ENCODE measurements around the gene TGM5.
"Not testable (repeated sequence)": the region's sequence is repeated elsewhere in the genome, so short reads cannot be mapped to it uniquely, and the experiment has no call there.

TGM5 gene

DNA sequence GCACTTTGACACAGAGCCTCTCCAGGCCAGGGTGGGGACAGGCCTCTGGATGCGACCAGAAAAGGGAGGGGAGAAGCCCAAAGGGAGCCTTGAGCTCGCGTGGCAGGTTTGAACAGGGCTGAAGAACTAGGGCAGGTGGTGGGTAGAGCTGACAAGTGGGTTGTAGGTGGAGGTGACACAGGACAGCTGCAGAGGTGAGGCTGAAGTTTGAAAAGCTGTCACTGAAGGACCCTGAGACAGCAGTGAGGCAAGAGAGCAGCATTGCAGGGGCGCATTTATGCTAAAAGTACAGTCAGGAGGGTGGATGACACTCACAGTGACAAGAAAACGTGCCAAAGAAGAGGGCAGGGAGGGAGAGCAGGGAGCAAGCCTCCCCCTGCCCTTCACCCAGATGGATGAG is 24.1 kb downstream of the TGM5 start:
- DNase-seq: no peak

DNA sequence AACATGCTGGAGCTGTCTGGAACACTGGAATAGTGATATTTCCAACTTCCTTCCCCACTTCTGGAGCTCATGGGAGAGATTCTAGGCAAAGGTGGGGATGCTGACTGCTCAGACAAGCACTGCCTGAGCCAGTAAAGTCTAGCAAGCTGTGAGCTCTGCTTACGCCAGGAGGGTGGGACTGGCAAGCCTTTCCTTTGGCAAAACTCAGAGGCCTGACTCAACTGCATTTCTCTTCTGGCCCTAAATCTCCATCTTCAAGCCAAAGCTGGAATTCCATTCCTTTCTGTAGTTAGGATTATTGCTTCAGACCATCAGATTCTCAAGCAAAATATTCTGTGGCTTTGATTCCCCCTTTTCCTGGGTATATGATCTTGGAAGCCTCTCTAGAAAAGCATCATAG is 25.6 kb downstream of the TGM5 start:
- DNase-seq: no peak

DNA sequence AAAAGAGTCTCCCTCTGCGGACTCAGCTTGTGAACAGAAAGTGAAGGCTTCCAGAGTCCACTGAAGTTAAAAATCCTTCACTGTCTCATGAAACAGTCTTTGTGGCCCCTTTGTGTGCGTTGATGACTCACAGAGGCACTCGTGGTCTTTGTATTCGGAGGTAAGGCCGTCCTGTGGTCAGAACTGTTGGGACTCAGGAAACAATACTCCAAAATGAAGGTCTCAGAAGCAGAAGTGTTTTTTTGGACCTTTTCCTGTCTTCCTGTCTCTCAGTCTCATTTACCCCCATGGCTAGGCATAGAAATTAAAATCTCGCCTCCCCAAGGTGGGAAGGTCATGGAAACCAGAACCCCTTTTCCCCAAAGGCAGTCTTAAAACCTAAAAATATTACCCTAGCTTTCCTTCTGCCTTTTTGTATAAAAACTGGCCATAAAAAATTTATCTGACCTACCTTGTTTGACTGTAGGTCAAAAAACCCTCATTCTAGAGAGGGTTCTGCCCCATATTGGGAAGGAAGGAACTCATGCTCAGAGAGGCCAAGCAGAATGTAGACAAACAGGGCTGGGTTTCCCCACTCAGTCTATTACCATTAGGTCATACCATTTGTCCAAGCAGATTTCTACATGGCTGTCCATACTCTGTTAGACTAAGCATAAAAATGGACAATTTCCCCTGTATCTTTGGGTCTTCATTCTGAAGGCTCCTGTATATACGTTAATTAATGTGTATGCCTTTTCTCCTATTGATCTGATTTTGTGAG is 26.8 kb downstream of the TGM5 start:
- no peak for DNase-seq

DNA sequence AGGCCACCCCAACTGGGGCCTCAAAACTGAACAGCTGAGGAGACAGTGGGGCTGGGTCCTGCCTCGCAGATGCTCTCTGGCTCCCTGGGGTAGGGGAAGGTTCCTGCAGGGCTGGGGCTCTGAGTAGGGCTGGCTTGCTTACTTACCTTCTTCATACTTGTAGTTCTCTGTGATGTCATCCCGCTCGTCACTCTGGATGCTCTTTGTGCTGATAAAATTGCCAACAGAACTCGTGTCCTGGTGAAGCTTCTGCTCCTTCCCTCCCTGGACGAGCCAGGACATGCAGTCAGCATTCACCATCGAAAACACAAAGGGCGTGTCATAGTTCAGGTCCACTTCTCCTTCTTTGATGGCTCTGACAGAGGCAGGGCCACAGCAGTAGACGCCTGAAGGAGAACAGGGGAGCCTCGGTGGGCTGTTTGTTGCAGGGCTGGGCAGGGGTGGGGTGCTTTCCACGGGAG is 28.0 kb downstream of the TGM5 start:
- no peak for DNase-seq

DNA sequence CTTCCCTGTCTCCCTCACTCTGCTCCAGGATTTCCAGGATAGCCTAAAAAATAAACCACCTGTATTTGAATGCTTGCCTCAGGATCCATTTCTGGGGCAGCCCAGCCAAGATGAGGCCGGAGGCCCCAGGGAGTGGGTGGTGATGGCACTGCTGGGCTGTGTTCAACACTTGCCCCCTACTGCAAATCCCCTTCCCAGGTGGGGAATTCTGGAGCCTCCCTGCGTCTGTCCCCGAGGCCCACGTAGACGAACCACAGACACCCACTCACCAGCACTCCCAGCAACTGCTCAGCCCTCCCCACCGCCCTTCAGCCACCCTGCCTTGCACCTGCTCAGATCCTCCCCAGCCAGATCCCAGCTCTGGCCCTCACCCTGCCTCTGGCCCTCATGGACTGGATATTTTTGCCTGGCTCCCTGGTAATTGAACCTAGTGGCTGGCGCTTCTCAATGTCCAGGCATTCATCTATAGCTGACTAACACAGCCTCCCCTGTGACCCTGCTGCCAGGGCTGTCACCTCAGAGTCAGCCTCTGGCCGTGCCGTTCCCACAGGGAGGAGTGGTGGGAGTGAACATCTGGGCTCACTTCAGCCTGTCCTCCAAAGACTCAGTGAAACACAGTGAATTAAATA is 28.8 kb downstream of the TGM5 start:
- no peak for DNase-seq

DNA sequence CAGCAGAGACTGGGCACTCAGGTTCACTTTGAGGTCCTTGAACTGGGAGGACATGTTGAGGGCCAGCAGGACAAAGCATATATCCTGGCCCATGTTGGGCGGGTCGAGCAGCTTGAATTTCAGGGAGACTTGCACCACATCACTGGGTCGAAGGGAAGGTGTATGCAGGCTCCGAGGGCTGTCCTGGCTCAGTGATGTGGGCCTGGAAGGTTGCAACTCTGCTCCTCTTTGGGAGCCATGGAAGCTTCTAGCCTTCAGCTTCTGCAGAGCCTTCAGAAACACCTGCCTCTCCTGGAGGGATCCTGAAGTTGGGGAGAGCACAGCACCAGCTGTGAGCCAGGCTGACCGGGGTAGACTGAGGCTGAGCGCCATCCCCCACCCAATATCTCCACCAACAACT is 31.2 kb downstream of the TGM5 start:
- no peak for DNase-seq

DNA sequence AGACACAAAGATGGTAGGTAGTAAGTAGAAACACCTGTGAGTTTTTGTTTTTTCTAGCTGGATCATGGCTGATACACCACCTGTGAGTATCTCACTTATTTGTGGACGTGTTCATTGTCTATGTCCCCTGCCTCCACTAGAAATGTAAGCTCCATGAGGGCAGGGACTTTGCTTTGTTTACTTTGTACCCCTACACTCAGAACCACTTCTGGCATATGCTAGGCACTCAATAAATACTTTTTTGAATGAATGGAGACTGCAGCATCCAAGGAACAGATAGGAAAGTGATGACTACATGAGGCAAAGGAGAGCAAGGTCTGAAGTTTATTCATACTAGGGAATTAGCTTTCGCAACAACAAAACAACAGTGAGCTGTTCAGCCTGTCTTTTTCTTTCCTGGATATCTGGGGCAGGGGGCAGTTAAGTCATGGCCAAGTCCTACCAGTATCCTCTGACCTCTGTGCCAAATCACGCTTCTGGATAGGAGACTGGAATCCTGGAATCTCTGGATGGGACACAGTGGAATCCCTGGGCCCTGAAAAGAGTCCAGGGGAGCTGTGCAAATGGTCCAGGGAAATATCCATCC is 34.3 kb downstream of the TGM5 start:
- DNase-seq: no peak

DNA sequence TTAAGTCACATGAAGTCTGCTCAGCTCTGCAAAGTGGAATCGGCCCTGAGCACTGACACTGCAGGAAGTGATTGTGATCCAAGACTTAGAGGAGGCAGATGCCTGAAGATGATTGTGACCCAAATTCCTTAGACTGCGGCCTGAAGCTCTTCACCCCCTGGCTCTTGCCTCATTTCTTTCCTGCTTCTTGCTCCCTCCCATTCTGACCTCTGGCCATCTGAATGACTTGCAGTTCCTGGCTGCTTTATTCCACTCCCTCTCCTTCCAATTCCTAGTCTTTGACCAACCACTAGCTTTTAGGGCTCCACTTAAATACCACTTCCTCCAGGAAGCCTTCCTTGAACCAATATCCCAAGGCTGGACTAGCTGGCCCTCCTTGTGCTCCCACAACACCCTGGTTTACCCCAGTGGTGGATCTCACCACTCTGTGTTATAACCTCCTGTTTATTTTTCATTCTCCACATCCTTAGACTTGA is 36.0 kb downstream of the TGM5 start:
- DNase-seq: no peak

DNA sequence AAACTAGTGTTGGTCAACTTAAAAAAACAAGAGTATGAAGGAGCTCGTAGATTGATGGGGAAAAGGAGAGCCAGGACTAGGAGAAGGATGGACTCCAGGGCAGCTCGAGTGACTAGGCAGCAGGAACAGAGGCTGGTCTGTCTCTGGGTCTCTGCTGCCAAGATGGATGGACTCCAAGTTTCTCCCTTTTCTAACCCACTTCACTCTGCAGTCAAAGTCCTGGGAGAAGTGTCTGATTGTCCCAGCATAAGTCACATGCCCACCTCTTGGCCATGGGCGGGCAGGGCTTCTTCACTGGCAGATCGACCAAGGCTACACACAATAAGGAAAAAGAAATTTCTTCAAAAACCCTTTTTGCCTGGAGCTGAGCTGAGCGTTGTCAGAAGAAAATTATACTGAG is 36.8 kb downstream of the TGM5 start:
- no peak for DNase-seq

DNA sequence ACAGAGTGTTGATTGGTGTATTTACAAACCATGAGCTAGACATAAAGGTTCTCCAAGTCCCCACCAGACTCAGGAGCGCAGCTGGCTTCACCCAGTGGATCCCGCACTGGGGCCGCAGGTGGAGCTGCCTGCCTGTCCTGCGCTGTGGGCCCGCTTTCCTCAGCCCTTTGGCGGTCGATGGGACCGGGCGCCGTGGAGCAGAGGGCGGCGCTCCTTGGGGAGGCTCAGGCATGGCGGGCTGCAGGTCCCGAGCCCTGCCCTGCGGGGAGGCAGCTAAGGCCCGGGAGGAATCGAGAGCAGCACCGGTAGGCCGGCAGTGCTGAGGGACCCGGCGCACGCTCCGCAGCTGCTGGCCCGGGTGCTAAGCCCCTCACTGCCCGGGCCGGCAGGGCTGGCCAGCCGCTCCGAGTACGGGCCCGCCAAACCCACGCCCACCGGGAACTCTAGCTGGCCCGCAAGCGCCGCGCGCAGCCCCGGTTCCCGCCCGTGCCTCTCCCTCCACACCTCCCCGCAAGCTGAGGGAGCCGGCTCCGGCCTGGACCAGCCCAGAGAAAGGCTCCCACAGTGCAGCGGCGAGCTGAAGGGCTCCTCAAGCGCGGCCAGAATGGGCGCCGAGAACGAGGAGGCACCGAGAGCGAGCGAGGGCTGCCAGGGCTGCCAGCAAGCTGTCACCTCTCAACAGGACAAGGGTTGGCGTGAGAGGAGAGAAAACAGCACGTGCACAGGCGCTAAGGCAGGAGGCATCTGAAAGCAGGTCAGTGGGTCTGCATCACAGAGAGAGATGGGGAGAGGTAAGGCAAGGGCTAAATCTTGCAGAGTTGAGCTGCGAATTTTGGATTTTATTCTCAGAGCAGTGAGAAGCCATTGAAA is 40.1 kb downstream of the TGM5 start:
- no peak for DNase-seq

DNA sequence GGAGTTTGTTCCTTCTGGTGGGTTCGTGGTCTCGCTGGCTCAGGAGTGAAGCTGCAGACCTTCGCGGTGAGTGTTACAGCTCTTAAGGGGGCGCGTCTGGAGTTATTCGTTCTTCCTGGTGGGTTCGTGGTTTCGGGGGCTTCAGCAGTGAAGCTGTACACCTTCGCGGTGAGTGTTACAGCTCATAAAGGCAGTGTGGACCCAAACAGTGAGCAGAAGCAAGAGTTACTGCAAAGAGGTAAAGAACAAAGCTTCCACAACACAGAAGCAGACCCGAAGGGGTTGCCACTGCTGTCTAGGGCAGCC is 40.8 kb downstream of the TGM5 start:
- not testable (repeated sequence) for DNase-seq

DNA sequence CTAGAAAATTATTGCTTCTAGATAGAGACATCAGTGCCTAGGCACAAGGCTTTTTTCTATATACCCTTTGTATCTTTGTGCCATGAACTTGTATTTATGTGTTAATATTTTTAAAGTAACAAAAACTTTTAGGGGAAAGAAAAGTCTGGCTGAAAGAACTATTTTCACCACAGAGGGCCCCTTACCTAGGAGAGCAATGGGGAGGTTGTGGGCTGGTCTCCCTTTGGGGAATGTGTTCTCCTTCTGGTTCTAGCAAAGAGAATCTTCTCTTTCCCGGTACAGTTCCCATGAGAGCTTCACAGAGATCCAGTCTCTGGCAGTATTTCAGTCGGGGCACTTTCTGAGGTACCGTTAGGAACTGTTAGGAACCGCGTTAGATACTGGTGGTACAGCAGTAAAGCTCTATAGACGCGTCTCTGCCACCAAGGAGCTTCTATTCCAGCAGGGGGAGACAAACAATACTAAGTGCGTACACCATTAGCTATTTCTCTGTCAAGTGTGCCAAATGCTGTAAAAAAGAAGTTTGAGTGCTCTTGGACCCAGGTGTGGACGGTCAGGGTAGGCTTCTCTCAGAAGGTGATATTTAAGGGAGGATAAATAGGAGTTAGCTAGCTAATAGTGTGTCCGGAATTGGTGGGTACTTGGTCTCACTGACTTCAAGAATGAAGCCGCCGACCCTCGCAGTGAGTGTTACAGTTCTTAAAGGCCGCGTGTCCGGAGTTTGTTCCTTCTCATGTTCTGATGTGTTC is 41.4 kb downstream of the TGM5 start:
- peak; percentile 6 for DNase-seq

DNA sequence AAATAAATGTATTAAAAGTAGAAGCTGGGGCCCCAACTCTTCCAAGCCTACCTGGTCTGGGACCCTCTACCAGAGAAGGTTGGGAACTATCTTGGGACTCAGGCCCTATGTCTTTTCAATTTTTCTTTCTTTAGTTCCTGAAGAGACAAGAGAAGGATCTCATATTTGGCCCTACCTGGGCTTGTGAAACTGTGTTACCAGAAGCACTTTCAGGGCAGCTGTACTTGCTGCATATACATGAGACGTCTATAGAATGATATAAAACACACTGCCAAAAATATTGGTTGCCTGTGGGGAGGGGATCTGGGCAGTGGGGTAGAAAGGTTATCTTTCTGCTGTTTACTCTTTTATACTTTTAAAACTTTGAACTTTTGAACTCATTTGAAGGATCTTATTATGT is 45.3 kb downstream of the TGM5 start:
- DNase-seq: no peak

DNA sequence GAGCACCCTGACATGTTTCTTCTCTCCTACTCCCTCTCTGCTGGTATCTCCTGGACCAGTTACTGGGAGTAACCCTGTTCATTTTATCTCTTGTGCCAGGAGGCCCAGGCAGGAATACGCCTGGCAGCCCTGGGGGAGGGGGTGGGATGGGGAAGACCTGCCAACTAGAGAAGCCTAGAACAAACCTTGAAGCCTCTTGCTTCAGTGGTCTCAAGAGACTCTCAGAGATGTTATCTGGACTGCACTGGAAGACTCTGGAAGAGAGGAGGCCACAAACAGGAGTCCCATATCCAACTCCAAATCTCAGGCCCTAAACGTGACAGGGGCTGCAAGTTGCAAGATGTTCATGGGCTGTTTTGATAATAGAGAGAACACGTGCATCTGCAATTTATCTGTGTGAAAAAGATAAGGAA is 45.7 kb downstream of the TGM5 start, which contains the start of gene EPB42:
Gene EPB42, minus strand, starts transcription at position 28 of the 413 bp plus-strand sequence. CDS start 193 bp downstream, outside the sequence.
- DNase-seq: no peak

DNA sequence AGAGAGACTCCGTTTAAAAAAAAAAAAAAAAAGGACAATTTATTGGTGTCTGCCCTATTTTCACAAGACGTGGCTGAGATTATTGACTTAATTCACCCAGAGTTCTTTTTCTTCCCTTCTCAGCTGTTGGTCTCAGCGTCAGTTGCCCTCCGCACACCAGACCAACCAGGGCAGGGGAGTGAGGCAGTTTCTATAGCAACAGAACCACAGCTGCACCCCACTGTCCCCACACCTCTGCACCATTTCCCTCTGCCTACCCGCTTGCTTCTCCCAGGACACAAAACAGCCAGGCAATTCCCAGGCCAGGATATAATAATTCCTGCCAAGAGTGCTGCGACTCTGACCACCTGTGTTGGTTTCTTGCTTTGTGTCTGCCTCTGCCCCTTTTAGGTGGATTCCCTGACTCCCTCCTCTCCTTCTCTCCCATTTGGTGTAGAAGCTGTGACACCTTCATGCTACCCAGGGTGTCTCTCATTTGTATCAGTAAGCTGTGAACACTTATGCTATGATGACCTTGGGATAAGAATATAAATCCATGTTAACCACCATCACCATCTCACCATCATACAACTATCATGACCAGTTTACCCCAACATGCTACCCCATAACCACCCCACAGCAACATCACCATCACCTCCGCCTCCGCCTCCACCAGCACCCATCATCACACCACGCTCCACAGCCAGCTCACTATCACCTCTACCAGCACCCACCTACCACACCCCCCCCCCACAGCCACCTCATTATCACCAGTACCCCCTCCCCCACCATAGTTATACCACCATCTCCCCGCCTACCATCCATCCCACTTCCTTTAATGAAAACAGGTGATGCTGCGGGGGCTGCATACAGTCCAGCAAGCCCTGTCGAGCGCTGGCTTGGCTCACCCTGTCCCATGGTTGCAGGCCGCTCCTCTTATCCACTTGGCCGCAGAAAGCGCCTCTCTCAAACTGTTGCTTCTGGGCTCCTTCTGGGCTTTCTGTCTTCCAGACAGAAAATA is 46.5 kb downstream of the TGM5 start:
- no peak for DNase-seq

DNA sequence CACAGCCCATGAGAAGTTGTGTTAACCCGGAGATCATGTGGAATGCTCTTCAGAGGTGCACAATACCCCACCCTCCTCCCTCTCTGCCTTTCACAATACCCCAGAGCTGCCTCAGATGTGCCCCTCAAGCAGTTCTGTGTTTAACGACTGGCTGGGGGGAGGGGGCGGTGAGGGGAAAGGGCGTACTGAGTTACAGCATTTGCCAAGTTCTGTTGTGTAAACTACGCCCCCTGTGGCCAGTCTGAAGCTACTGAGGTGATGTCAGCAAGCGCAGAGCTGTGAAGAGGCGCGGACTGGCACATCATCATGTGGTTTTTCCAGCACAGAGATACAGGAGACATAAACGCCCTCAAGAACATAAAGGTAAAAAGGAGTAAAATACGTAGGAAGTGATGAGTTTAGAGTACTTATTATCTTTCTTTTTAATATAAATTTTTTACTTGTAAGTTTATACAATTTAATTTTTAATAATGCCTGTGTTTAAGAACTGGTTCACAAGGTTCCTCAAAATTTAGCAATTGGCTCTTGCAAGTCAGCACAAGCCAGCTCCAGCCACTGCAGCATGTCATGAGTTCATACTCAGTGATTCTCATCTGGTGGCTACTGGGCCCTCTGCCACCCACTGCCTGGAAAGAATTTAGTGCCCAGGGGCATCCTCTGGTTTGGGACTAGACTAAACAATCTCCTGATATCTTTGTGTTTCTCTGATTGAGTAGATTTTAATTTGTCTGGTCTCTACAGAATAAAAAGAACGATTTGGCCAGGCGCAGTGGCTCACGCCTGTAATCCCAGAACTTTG is 47.6 kb downstream of the TGM5 start:
- no peak for DNase-seq

DNA sequence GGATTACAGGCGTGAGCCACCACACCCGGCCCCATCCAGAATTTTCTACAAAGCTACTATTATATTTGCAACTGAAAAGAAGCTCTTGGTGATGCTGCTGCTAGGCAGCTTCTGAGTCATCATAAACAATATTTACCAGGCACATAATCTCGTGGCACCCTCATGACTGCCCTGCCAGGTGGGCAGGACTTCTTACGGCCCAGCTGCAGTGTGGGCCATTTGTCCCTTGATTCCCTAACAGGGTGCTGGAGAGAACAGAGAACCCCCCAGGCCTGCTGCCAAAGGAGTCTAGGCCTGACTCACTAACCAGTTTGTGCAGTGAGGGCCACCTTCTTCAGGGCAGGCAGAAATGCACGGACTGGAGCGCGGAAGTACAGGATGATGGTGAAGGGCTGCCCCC is 50.8 kb downstream of the TGM5 start:
- DNase-seq: no peak

DNA sequence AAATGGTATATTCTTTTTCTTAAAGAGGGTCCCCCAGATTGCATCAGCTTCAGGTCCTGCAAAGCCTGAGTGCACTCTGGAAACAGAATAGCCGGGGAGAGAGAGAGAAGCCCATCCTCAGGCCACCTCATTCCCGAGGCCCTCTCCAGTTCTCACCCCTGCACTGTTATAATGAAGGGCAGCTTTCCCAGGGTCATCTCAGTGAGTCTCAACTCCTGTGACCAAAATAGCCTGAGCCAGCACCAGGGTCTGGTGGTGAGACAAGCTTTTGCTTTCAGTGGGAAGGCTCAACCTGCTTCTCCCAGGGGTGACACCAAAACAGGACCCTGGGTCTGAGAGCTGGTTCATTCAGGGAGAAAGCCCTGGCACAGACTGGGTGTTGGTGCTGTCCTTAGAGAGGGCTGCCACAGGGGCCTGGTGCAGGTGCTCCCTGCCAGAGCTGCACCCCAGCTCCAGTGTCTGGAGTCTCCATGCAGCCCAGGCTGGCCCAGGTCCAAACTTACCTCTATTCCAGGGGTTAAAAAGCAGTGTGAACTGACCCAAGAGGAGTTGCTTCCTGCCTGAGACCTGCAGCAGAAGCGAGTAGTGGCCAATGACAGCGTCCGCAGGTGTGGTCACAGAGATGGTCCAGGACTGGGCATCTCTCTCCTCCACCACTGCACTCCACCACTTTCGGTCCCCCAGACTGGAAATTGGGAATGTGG is 52.0 kb downstream of the TGM5 start:
- no peak for DNase-seq

DNA sequence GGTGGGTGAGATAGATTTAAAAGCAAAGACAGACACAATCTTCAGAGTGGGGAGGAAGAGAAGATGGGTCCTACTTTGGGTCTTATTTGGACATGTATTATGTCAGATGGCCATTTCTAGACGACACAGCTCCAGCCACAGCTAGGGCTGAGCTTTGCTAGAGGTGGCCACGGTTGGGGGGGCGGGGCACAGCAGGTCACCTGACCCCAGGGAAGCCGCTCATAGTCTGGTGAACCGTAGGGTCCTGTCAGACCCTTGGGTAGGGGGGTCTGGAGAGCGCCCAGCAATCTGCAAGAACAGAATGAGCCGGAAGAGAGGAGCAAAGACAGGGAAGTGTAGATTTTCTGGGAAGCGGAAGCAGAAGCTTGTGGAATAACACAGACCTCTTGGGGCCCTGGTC is 52.6 kb downstream of the TGM5 start:
- DNase-seq: no peak

DNA sequence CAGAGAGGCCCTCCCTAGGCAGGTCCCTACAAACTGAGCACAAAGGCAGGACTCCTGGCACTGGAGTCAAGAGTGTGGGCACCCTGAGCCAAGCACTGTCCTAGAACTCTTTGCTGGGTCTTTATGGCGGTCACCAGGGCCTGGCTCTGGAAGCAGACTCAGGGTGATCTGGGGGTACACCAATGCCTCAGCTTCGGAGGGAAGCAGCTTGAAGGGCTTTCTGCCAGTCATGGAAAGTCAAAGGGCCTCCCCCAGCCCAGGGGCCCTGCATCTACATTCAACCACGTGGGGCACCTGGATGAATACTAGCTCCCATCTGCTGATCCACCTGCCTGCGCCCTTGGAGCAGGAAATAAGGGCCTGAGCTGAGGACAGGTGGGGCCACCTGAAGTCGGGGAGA is 53.3 kb downstream of the TGM5 start:
- DNase-seq: no peak
